OCI-LY3 (cell line): ENCODE measurements around the gene SNX14.
"Not testable (repeated sequence)": the region's sequence is repeated elsewhere in the genome, so short reads cannot be mapped to it uniquely, and the experiment has no call there.

Source experiments
- H2AFZ ChIP-seq: fragments of 200-600, 300-600 bp; shearing (Covaris generic); 2 replicates; pipeline ENCODE4 v1.6.0; 2014; ENCODE audit warnings: antibody characterized with exemption, low read depth, low read length
- H3K27ac ChIP-seq: fragments of 200-600, 300-600 bp; sonication (generic); 2 replicates; pipeline ENCODE4 v1.5.1; 2014; ENCODE audit warnings: mild to moderate bottlenecking, low read length, moderate library complexity, mixed read lengths
- H3K27me3 ChIP-seq: fragments of 200-600, 300-600 bp; sonication (generic); 2 replicates; pipeline ENCODE4 v1.6.1; 2014; ENCODE audit warnings: low read depth, low read length, mixed read lengths
- H3K36me3 ChIP-seq: fragments of 200-600, 300-600 bp; sonication (generic); replicated peaks from 2 replicates; pipeline ENCODE3; 2014; ENCODE audit warnings: low read depth, low read length, mixed read lengths
- H3K4me1 ChIP-seq: fragments of 300-600, 200-600 bp; sonication (generic); 2 replicates; pipeline ENCODE4 v1.6.1; 2014; ENCODE audit warnings: low read length, mixed read lengths
- H3K4me2 ChIP-seq: fragments of 200-600, 300-600 bp; sonication (generic); 2 replicates; pipeline ENCODE4 v1.6.1; 2014; ENCODE audit warnings: low read length, mixed read lengths
- H3K4me3 ChIP-seq: fragments of 300-600, 200-600 bp; sonication (generic); 2 replicates; pipeline ENCODE4 v1.5.1; 2014; ENCODE audit warnings: antibody characterized with exemption, mild to moderate bottlenecking, low read length, moderate library complexity
- H3K79me2 ChIP-seq: fragments of 300-600, 200-600 bp; shearing (Covaris generic); 2 replicates; pipeline ENCODE4 v1.6.1; 2014; ENCODE audit warnings: mild to moderate bottlenecking, low read length, mixed read lengths
- H3K9ac ChIP-seq: fragments of 300-600, 200-600 bp; shearing (Covaris generic); 2 replicates; pipeline ENCODE4 v1.6.0; 2014; ENCODE audit warnings: mild to moderate bottlenecking, low read length, moderate library complexity
- H3K9me3 ChIP-seq: fragments of 200-600, 300-600 bp; shearing (Covaris generic); 2 replicates; pipeline ENCODE4 v1.6.1; 2014; ENCODE audit warnings: low read length, mixed read lengths; ENCODE audit not compliant: insufficient read depth
- H4K20me1 ChIP-seq: fragments of 200-600, 300-600 bp; sonication (generic); 2 replicates; pipeline ENCODE4 v1.6.1; 2016; ENCODE audit warnings: low read length, mixed read lengths; ENCODE audit not compliant: insufficient read depth
- CTCF ChIP-seq: fragments of 200-600, 300-600 bp; sonication (generic); IDR thresholded peaks from 2 replicates; pipeline ENCODE4 v1.5.1; 2014; ENCODE audit warnings: antibody characterized with exemption, low read length, low read depth
- EZH2phosphoT487 ChIP-seq: fragments of 200-600 bp; shearing (Covaris generic); IDR thresholded peaks from 2 replicates; pipeline ENCODE4 v1.6.1; 2018; ENCODE audit warnings: antibody characterized with exemption, mixed run types, low read depth

SNX14 gene

DNA sequence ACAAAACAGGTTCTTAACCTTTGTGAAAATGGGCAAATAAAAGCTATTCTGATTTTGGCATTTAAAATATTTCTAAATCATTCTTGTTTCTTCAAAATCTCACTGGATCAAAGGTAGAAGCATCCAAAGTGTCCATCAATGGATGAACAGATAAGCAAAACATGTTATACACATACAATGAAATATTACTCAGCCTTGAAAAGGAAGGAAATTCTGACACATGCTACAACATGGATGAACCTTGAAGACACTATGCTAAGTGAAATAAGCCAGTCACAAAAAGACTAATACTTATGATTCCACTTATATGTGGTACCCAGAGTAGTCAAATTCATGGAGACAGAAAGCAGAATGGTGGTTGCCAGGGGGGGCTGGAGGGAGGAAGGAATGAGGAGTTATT, 45.9 kb downstream of the SNX14 start:
- Histone ChIP-seq H4K20me1 (no peaks in the 10 kb centered on the region), H2AFZ (no peak overlapping the region), H3K4me2 (no peak overlapping the region), H3K27me3 (no peaks in the 10 kb centered on the region), H3K4me1 (no peaks in the 10 kb centered on the region), H3K36me3 (peaks cover 10% of the 10 kb centered on the region), H3K79me2 (no peaks in the 10 kb centered on the region), H3K9ac (no peak overlapping the region), H3K27ac (no peak overlapping the region), H3K4me3 (no peak overlapping the region), H3K9me3 (no peaks in the 10 kb centered on the region)
- TF ChIP-seq CTCF (no peak), EZH2phosphoT487 (no peak)

GRCh38 chr6:85544776-85545175, 48.9 kb downstream of the SNX14 start:
- no peak for TF ChIP-seq CTCF
- TF ChIP-seq EZH2phosphoT487: no peak

DNA sequence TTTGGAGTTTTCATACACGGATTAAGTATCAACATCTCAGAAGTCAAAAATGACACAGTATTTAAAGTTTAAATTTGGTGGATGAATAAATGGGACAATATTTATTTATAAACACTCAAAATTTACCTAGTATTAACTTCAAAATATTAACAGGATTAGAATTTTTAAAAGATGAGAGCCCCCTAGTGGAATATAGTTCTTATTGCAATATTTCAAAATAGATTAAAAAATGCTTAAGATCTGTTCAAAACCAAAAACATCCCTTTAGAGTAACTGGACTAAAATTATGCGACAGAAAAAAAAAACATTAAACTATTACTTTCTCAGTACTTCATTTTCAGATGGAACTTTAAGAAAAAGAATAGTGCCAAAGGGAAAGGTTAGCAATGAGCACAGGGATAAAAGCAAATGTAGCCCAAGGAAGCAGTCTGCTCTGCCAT, 56.6 kb downstream of the SNX14 start:
- Histone ChIP-seq H3K4me2 (no peak overlapping the region), H3K9ac (no peak overlapping the region), H3K27ac (no peak overlapping the region), H4K20me1 (no peaks in the 10 kb centered on the region), H2AFZ (no peak overlapping the region), H3K79me2 (no peaks in the 10 kb centered on the region), H3K4me3 (no peak overlapping the region), H3K36me3 (peaks cover 4% of the 10 kb centered on the region), H3K4me1 (no peaks in the 10 kb centered on the region), H3K27me3 (no peaks in the 10 kb centered on the region), H3K9me3 (no peaks in the 10 kb centered on the region)
- no peak for TF ChIP-seq EZH2phosphoT487
- peak; percentile 55 for TF ChIP-seq CTCF

More at GRCh38 chr6:85544776-85545175, 48.9 kb downstream of the SNX14 start:
- Histone ChIP-seq H3K4me3 (no peak overlapping the region), H3K79me2 (no peaks in the 10 kb centered on the region), H3K4me1 (no peaks in the 10 kb centered on the region), H3K9ac (no peak overlapping the region), H3K36me3 (peaks cover 7% of the 10 kb centered on the region), H2AFZ (no peak overlapping the region), H4K20me1 (no peaks in the 10 kb centered on the region), H3K9me3 (no peaks in the 10 kb centered on the region), H3K27me3 (no peaks in the 10 kb centered on the region), H3K4me2 (no peak overlapping the region), H3K27ac (no peak overlapping the region)

DNA sequence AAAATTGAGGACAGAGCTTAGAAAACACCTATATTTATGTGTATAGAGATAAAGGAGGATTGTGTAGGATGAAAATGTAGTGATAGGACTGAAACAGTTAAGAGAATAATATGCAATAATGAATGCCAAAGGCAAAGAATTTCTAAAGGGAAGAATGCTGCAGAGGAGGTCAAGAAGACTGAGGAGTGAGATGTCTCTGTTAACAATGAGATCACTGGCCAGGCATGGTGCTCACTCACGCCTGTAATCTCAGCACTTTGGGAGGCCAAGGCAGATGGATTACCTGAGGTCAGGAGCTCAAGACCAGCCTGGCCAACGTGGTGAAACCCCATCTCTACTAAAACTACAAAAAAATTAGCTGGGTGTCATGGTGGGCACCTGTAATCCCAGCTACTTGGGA, 69.4 kb downstream of the SNX14 start:
- H3K79me2 ChIP-seq, H3K9ac ChIP-seq, H3K36me3 ChIP-seq, H2AFZ ChIP-seq, H3K9me3 ChIP-seq, H3K4me2 ChIP-seq, H4K20me1 ChIP-seq, H3K27me3 ChIP-seq, H3K27ac ChIP-seq, H3K4me1 ChIP-seq, H3K4me3 ChIP-seq: not testable (repeated sequence)

DNA sequence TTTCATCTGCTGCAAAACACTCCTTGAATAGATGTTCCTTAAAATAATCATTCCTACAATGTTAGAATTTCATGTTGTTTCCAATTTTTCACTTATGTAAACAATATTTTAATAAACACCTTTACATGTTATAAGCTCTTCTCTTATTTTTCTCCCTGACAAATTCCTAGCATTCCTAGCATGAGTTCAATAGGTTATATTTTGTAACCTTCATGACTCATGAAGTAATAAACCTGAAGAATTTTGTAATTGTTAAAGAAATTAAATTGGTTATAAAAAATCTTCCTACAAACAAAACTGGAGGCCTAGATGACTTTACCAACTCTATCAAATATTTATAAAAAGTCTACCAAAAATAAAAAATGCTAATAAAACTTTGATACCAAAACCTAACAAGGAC, 77.5 kb downstream of the SNX14 start:
- H3K4me2 ChIP-seq: no peak overlapping the region

More for the DNA sequence above, 77.5 kb downstream of the SNX14 start:
- no peaks in the 10 kb centered on the region for H3K9me3 ChIP-seq
- H3K4me3 ChIP-seq: no peak overlapping the region
- no peak overlapping the region for H2AFZ ChIP-seq
- H3K9ac ChIP-seq: no peak overlapping the region
- H3K36me3 ChIP-seq: peaks cover 18% of the 10 kb centered on the region
- H4K20me1 ChIP-seq: no peaks in the 10 kb centered on the region
- H3K27ac ChIP-seq: no peak overlapping the region
- no peak for TF ChIP-seq CTCF
- TF ChIP-seq EZH2phosphoT487: no peak
- H3K4me1 ChIP-seq: no peaks in the 10 kb centered on the region
- H3K79me2 ChIP-seq: no peaks in the 10 kb centered on the region
- no peaks in the 10 kb centered on the region for H3K27me3 ChIP-seq
